Activated naive CD4-positive, alpha-beta T cell treated with anti-CD3 and anti-CD28 coated beads, Interleukin-2, amount 10 ng/mL, durations not matched to agents 7 days and 5 days (primary cell): ENCODE data around the gene NCBP3.

Source experiments
- CTCF ChIA-PET: fragments of 350-600 bp; sonication (Branson Sonifier 250); formaldehyde crosslinking; loops from one replicate; lab custom pipeline; 2021; ENCODE audit warnings: antibody characterized with exemption; lab: Charles Lee
- DNase-seq: peaks from one replicate; pipeline ENCODE4 v3.0.0-alpha.2; 2020
- H3K27ac Mint-ChIP-seq: one replicate; pipeline ENCODE4 v1.8.0; 2021; ENCODE audit warnings: mild to moderate bottlenecking, moderate library complexity, mixed read lengths
- H3K27me3 Mint-ChIP-seq: one replicate; pipeline ENCODE4 v1.8.0; 2021; ENCODE audit warnings: mild to moderate bottlenecking, mixed read lengths
- H3K36me3 Mint-ChIP-seq: one replicate; pipeline ENCODE4 v1.8.0; 2021; ENCODE audit warnings: mixed read lengths
- H3K4me1 Mint-ChIP-seq: one replicate; pipeline ENCODE4 v1.8.0; 2021; ENCODE audit warnings: mixed read lengths
- H3K4me3 Mint-ChIP-seq: one replicate; pipeline ENCODE4 v1.8.0; 2021; ENCODE audit warnings: mild to moderate bottlenecking, moderate library complexity, mixed read lengths
- H3K9me3 Mint-ChIP-seq: one replicate; pipeline ENCODE4 v1.8.0; 2021; ENCODE audit warnings: mixed read lengths

Gene NCBP3, protein sequence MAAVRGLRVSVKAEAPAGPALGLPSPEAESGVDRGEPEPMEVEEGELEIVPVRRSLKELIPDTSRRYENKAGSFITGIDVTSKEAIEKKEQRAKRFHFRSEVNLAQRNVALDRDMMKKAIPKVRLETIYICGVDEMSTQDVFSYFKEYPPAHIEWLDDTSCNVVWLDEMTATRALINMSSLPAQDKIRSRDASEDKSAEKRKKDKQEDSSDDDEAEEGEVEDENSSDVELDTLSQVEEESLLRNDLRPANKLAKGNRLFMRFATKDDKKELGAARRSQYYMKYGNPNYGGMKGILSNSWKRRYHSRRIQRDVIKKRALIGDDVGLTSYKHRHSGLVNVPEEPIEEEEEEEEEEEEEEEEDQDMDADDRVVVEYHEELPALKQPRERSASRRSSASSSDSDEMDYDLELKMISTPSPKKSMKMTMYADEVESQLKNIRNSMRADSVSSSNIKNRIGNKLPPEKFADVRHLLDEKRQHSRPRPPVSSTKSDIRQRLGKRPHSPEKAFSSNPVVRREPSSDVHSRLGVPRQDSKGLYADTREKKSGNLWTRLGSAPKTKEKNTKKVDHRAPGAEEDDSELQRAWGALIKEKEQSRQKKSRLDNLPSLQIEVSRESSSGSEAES

DNA sequence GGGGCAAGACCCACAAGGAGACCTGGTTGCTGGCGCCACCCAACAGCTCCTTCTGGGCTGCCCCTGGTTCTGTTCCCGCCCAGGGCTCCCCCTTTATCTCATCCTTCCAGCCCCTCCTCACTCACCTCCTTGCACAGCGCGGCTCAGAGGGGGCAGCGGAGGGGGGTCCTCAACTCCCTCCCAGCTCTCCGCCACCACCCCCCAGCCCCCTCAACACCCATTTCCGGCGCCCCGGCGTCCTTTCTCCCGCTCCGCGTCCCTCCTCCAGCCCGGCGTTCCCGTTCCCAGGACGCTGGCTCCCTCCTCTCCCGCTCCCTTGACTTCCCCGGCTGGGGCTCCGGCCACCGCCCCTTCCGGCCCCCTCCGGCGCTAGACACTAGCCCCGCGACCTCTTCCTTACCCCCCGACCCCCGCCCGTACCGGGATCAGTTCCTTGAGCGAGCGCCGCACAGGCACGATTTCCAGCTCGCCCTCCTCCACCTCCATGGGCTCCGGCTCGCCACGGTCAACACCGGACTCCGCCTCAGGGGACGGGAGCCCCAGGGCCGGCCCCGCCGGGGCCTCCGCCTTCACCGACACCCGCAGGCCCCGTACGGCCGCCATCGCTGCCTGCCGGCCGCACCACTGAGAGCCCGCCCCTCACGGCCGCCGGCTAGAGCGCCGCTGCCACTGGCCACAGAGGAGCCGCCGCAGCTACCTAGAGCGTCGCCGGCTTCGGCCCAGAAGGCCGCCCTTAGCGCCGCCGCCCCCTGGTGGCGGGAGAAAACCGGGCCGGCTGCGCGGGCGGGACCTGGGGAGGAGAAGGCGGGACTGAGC, at the start of gene NCBP3:
Gene NCBP3 (minus strand): TSS at position 626 of the 816 bp plus-strand sequence. CDS start 23 bp downstream, at position 603.
- peak within 1 kb of the TSS; percentile 95 for H3K4me3 Mint-ChIP-seq
- DNase-seq = peak; percentile 89
- CTCF ChIA-PET = interaction anchor here (0.9 to 7.7 kb wide), 20 partner anchors 8 to 231 kb away, joined by 3 to 114 read pairs (median 5); no protein-coding TSS in a partner anchor
- peaks cover 26% of the 10 kb centered on the region for H3K4me1 Mint-ChIP-seq
- peaks cover 37% of the 10 kb centered on the region for H3K27me3 Mint-ChIP-seq
- peaks cover 23% of the 10 kb centered on the region for H3K36me3 Mint-ChIP-seq
- peak within 1 kb of the TSS; percentile 91 for H3K27ac Mint-ChIP-seq
- H3K9me3 Mint-ChIP-seq = no peaks in the 10 kb centered on the region

DNA sequence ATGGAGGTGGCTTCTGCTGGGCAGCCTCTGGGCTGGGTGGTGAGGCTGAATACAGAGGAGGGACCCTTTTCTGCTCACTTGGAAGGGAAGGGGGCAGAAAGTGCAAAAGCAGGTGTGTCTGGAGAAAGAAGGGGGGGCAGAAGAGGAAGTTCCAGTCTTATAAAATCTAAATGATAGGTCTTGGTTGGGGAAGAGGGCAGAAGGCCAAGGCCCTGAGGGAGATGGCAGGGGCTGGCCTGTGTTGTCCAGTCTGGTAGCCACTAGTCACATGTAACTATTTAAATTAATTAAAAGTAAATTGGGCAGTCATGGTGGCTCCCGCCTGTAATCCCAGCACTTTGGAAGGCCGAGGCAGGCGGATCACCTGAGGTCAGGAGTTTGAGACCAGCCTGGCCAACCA, 49.3 kb upstream of the NCBP3 start:
- Mint-ChIP-seq H3K27ac (no peak overlapping the region), H3K9me3 (no peaks in the 10 kb centered on the region), H3K4me3 (no peak overlapping the region), H3K4me1 (peaks cover 30% of the 10 kb centered on the region), H3K27me3 (peaks cover 50% of the 10 kb centered on the region), H3K36me3 (no peaks in the 10 kb centered on the region)
- DNase-seq = no peak
- CTCF ChIA-PET = no interaction called here

DNA sequence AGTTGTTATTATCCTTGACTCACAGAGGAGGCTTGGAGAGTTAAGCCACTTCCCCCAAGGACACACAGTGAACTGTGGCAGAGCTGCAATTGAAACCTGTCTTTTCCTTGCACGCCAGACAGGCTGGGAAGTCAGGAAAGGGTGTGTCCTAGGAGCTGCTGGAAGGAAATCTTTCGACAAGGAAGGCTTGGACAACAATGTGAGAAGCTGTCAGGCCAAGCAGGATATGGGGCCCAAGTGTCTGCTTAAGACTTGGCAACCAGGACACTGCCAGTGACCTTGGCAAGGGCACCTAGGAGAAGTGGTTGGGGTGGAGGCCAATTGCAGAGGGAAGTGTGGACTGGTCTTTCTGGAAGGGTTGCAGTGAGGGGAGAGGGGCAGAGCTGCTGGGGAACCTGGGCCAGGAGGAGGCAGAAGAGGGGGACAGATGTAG, 48.9 kb upstream of the NCBP3 start:
- Mint-ChIP-seq H3K4me1 (peaks cover 32% of the 10 kb centered on the region), H3K27me3 (peaks cover 51% of the 10 kb centered on the region), H3K9me3 (no peaks in the 10 kb centered on the region), H3K27ac (no peak overlapping the region), H3K36me3 (no peaks in the 10 kb centered on the region), H3K4me3 (no peak overlapping the region)
- CTCF ChIA-PET = interaction anchor here (1.2 kb wide), 1 partner anchor 12 kb away, joined by 4 read pairs; no protein-coding TSS in a partner anchor
- no peak for DNase-seq

DNA sequence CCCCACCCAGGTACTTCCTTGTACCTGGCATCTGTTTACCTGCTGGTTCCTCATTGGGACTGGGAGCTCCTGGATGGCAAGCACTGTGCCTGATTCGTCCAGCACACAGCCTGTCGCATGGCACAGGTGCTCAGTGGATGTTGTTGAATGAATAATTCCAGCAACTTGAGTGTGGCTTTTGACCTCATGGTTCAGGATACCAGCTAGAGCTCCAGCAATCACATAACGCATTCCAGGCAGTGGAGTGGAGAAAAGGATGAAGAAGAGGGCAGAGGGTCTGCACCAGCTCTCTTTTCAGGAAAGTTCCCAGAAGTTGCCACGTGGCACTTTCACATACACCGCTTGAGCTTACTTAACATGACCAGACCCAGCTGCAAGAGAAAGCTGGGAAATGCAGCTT, 48.1 kb upstream of the NCBP3 start:
- peaks cover 32% of the 10 kb centered on the region for H3K4me1 Mint-ChIP-seq
- DNase-seq = no peak
- peaks cover 43% of the 10 kb centered on the region for H3K27me3 Mint-ChIP-seq
- H3K36me3 Mint-ChIP-seq = no peaks in the 10 kb centered on the region
- peak overlapping the region; percentile 83 for H3K4me3 Mint-ChIP-seq
- H3K9me3 Mint-ChIP-seq = no peaks in the 10 kb centered on the region
- CTCF ChIA-PET = interaction anchor here (0.7 to 1.2 kb wide), 2 partner anchors 13 to 49 kb away, joined by 4 read pairs; no protein-coding TSS in a partner anchor
- no peak overlapping the region for H3K27ac Mint-ChIP-seq

DNA sequence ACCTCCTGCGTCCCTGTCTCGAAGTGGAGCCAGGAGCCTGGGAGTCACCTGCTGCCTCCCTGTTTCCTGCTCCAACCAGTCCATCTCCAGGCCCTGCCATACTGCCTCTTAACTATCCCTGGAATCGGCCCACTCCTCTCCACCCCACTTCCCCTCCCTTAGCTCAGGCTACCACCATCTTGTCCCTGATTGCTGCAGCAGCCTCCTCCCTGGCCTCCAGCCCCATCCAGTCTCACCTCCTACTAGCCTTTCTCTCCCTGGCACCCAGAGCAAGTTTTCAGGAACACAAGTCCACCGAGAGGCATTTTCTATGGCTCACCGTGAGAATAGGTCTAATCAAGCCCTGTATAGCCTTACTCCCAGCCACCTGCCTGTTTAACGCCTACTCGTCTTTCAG, 47.7 kb upstream of the NCBP3 start:
- peak overlapping the region; percentile 83 for H3K4me3 Mint-ChIP-seq
- DNase-seq = no peak
- peaks cover 39% of the 10 kb centered on the region for H3K27me3 Mint-ChIP-seq
- CTCF ChIA-PET = interaction anchor here (0.7 to 1.2 kb wide), 2 partner anchors 13 to 49 kb away, joined by 4 read pairs; no protein-coding TSS in a partner anchor
- H3K9me3 Mint-ChIP-seq = no peaks in the 10 kb centered on the region
- H3K27ac Mint-ChIP-seq = peak overlapping the region; percentile 9
- H3K36me3 Mint-ChIP-seq = no peaks in the 10 kb centered on the region
- peaks cover 32% of the 10 kb centered on the region for H3K4me1 Mint-ChIP-seq

DNA sequence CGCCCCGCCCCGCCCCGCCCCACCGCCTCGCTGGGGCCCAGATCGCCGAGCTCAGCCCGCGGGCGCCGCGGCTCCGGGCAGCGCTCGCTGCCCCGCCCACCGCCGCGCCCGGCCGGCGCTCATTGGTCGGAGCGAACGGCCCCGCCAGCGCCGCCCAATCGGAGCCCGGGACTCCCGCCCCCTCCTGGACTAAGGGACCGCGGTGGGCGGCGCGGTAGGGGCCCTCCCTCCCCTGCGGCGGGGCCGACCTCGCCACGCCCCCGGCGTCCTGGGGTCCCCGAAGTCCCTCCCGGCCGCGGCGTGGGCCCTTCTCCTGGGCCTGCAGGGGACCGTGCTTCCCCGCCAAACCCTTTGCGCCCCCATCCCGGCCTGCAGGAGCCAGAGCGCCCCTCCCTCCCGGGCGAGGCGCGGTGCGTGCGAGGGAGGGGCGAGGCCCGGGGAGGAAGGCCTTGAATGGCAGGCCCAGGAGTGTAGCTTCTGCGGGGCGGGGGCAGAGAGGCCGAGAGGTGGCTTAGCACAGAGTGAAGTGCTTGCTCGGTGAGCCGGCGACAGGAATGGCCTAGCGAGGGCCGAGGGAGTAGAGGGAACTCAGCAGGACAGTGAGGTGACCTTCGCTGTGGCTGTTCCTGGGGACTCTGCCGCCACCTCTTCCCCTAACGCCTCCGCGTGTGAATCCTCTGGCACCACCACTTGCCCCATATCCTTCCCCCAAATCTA, 47.1 kb upstream of the NCBP3 start, which contains the start of gene CAMKK1:
Gene CAMKK1 (minus strand): TSS at position 51 of the 717 bp plus-strand sequence. CDS start 7,366 bp downstream, outside the sequence.
- peak within 1 kb of the TSS; percentile 83 for H3K4me3 Mint-ChIP-seq
- H3K36me3 Mint-ChIP-seq = no peaks in the 10 kb centered on the region
- H3K27ac Mint-ChIP-seq = peak within 1 kb of the TSS; percentile 80
- H3K27me3 Mint-ChIP-seq = peaks cover 35% of the 10 kb centered on the region
- no peaks in the 10 kb centered on the region for H3K9me3 Mint-ChIP-seq
- CTCF ChIA-PET = interaction anchor here (0.7 kb wide), 1 partner anchor 48 kb away, joined by 4 read pairs; no protein-coding TSS in a partner anchor
- peak; percentile 92 for DNase-seq
- peaks cover 34% of the 10 kb centered on the region for H3K4me1 Mint-ChIP-seq

DNA sequence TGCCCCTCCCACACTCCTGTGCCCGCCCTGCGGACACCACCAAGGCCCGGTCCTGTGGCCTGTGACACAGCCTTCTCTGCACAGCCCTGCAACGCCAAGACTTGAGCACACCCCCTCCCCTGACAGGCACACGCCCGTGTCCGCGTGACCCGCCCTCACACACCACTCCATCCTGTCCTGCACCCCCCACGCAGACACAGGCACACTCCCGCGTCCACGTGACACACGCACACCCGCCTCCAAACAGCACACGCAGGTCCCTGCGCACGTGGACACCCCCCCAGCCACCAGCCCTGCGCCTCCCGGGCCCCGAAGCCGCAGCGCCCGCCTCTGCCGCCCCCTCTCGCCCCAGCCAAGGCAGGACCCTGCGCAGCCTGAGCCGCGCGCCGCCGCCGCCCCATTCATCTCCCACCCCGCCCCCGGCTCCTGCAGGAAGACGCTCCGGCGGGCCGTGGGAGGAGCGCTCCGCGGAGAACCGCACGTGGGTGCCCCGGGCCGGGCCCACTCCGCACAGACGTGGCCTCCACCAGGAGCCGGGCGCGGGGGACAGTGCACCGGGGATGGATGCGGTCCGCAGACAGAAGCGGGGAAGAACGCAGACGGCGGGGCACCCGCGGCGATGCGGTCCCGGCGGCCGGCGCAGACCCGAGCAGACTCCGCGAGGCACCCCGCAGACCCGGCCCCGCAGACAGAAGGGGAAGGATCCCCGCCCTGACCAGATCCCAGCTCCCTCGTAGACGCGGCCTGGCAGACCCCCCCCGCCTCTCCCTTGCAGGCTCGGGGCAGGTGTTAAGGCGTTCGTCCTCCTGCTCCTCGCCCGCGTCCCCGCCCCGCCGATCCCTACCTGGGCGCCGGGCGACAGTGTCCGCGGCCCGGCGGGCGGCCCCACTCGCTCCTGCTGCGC, 46.3 kb upstream of the NCBP3 start:
- peak overlapping the region; percentile 79 for H3K4me3 Mint-ChIP-seq
- H3K36me3 Mint-ChIP-seq = no peaks in the 10 kb centered on the region
- peaks cover 27% of the 10 kb centered on the region for H3K27me3 Mint-ChIP-seq
- no peaks in the 10 kb centered on the region for H3K9me3 Mint-ChIP-seq
- CTCF ChIA-PET = no interaction called here
- DNase-seq = peak; percentile 90
- H3K27ac Mint-ChIP-seq = peak overlapping the region; percentile 80
- peaks cover 40% of the 10 kb centered on the region for H3K4me1 Mint-ChIP-seq

DNA sequence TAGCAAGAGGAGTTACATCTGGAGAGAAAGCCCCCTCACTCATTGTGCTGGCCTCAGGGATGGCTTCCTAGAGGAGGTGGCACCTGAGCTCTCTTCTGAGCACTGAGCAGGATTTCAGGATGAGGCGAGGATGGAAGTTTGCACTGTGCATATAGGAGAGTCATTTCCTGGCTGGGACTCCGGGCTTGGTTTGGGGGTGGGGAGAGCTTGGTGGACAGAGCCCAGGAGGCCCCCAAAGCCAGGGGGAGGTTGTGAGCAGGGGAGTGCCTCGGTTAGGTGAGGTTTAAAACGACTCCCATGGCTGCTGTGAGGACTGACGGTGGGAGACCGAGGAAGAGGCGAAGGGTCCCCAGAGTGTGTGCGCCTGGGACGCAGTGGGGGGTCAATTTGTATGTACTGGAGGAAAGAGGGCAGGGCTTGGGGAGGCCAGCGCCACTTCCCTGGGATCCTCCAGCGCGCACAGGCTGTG, 45.6 kb upstream of the NCBP3 start:
- H3K27ac Mint-ChIP-seq = peak overlapping the region; percentile 34
- no peaks in the 10 kb centered on the region for H3K36me3 Mint-ChIP-seq
- H3K4me1 Mint-ChIP-seq = peaks cover 47% of the 10 kb centered on the region
- CTCF ChIA-PET = interaction anchor here (0.6 kb wide), 1 partner anchor 154 kb away, joined by 3 read pairs; no protein-coding TSS in a partner anchor
- peak overlapping the region; percentile 79 for H3K4me3 Mint-ChIP-seq
- H3K9me3 Mint-ChIP-seq = no peaks in the 10 kb centered on the region
- no peak for DNase-seq
- peaks cover 26% of the 10 kb centered on the region for H3K27me3 Mint-ChIP-seq

DNA sequence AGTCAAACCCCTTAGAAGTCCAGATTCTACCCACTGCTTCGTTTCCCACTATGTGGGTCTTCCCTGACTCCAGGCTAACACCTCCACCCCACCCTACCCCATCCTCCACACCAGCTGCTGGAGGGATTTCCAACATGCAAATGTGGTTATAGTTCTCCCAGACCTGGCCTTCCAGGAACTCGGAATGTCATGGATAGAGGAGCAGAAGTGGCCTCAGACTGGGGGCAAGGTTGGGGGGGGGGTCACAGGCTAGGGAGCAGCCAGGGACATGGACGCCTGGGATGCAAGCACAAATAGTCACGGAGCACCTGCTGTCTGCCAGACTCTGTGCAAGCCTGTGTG, 44.8 kb upstream of the NCBP3 start:
- no peak for DNase-seq
- H3K27ac Mint-ChIP-seq = no peak overlapping the region

DNA sequence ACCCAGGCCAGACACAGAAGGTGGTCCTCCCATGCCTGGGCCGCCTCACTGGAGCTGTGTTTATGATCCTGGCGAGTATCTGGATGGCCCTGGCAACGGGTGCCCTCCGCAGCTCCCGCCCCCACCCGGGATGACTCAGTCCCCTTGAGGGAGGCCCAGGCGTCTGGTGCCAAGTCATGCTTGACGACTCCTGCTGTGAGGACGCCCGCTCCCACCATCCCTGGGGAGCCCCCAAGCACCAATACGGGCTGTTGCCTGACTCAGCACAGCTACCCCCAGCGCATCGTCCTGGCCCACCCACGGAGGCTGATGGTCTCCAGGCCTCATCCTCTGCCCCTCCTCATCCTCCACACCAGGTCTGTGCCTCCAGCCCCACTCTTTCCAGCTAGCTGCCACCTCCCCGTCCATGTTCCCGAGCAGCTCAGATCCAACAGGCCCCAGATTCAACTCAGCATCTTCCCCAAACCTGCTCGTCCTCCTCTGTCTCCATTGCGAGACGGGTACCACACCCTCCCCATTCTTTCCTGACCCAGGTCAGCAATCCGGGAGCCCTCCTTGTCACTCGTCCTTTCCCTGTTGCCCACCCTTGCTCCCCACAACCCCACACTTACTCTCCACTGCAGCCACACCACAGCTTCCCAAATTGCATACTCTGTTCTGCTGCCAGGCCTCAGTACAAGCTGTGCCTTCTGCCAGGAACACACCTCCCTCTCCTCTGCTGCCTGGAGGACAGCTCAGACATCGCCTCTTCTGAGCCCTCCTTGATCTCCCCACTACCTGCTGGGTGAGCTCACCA, 44.2 kb upstream of the NCBP3 start:
- peaks cover 54% of the 10 kb centered on the region for H3K4me1 Mint-ChIP-seq
- no peaks in the 10 kb centered on the region for H3K9me3 Mint-ChIP-seq
- no peaks in the 10 kb centered on the region for H3K36me3 Mint-ChIP-seq
- CTCF ChIA-PET = interaction anchor here (1.2 kb wide), 1 partner anchor 24 kb away, joined by 3 read pairs; no protein-coding TSS in a partner anchor
- no peak for DNase-seq
- no peak overlapping the region for H3K27ac Mint-ChIP-seq
- no peak overlapping the region for H3K4me3 Mint-ChIP-seq
- H3K27me3 Mint-ChIP-seq = peaks cover 26% of the 10 kb centered on the region

More for the DNA sequence above, 44.8 kb upstream of the NCBP3 start:
- no peaks in the 10 kb centered on the region for H3K9me3 Mint-ChIP-seq
- H3K27me3 Mint-ChIP-seq = peaks cover 26% of the 10 kb centered on the region
- peak overlapping the region; percentile 79 for H3K4me3 Mint-ChIP-seq
- CTCF ChIA-PET = interaction anchor here (1.2 kb wide), 1 partner anchor 23 kb away, joined by 3 read pairs; no protein-coding TSS in a partner anchor
- H3K36me3 Mint-ChIP-seq = no peaks in the 10 kb centered on the region
- peaks cover 54% of the 10 kb centered on the region for H3K4me1 Mint-ChIP-seq

DNA sequence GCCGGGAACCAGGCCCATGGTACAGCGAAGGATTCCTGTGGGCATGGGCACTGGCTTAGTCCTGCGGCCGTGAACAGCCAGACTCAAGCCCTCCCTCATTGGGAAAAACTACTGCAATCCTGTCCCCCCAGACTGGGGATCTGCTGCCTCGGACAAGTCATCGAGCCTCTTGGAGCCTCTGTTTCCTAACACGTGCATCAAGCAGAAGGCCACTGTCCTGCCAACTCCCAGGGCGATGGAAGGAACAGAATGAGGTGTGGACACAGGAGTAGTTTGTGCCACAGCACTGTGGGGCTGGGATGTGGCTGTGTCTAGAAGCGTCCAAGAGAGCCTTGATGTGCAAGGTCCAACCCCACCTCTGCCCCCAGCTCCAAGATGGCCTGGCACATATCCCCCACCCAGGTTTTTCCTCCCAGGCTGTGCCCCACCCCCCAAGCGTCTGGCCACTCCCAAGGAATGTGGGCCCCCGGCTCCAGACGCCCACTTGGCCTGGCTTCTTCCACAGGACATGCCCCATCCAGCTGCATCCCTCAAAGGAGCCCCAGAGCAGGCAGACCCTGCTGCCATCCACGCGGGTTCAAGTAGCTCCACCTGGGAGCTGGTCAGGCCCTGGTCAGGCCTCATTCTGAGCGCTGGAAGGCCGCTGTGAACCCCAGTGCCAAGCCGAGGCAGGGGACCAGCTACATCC, 43.4 kb upstream of the NCBP3 start:
- Mint-ChIP-seq H3K27ac (no peak overlapping the region), H3K9me3 (no peaks in the 10 kb centered on the region), H3K4me3 (no peak overlapping the region), H3K27me3 (peaks cover 26% of the 10 kb centered on the region), H3K4me1 (peaks cover 52% of the 10 kb centered on the region), H3K36me3 (no peaks in the 10 kb centered on the region)
- DNase-seq = no peak
- CTCF ChIA-PET = interaction anchor here (1.1 to 1.2 kb wide), 2 partner anchors 24 to 25 kb away, joined by 3 read pairs; no protein-coding TSS in a partner anchor
